GM21360 (cell line): ENCODE results near the gene PHOX2A.
"Not testable (repeated sequence)": the region's sequence is repeated elsewhere in the genome, so short reads cannot be mapped to it uniquely, and the experiment has no call there.

ENCODE experiments used
- ATAC-seq: cut with Tn5 transposase; IDR thresholded peaks from one replicate; pipeline ENCODE4 v1.9.1; 2021; ENCODE audit warnings: mild to moderate bottlenecking, moderate library complexity; ENCODE audit not compliant: unreplicated experiment

PHOX2A gene

GRCh38 chr11:72223615-72224563 is 20.1 kb downstream of the PHOX2A start:
- ATAC-seq, result peak; percentile 42

DNA sequence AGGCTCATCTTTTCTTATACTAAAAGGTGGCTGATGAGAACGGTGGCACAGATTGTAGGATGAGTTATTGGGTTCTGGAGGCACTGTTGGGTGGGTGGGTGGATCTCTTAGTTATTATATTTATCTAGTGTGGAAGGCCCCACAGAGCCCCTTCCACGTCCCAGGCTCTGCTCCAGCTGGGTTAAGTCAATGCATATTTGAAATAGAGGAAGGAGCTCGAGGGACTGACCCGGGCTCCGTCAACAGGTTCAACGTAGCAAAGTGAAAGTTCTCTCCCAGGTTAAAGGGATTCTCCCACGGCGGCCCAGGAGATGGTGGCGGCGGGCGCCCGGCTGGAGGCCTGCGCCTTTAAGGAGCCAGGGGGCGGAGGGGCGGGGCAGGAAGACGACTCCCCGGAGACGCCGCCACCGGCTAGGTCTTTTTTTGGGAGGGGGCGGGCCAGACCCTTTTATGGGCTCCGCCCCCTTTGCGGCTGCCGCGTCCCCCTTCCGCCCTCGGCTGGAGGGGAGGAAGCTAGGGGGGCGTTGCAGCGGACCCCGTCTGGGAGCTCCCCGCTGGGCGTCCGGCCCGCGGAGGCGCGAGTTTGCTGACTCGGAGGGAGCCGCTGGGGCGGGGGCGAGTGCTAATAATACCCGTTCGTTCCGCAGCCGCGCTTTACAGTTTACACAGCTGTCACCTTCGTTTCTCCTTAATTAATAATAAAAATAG is 20.9 kb downstream of the PHOX2A start:
- ATAC-seq, result peak; percentile 64

GRCh38 chr11:72222106-72222891 is 21.7 kb downstream of the PHOX2A start:
- no peak for ATAC-seq

GRCh38 chr11:72221386-72222075 is 22.4 kb downstream of the PHOX2A start:
- no peak for ATAC-seq

DNA sequence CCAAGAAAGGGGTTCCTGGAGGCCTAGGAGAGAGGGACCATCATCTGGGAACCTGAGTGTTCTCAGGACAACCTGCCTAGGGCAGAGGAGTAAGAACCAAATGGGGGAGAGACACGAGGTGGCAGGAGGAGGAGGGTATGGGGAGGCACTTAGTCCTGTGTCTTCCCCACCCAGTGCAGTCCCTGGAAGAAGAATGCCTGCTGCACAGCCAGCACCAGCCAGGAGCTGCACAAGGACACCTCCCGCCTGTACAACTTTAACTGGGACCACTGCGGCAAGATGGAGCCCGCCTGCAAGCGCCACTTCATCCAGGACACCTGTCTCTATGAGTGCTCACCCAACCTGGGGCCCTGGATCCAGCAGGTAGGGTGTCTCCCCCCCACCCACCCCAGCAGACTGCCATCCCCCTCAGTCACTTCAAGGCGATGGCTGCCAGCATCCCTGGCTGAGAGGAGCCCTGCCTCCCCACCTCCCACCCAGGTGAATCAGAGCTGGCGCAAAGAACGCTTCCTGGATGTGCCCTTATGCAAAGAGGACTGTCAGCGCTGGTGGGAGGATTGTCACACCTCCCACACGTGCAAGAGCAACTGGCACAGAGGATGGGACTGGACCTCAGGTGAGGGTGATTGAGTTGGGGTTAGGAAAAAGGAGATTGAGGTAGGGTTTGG is 23.1 kb downstream of the PHOX2A start:
- no peak for ATAC-seq

DNA sequence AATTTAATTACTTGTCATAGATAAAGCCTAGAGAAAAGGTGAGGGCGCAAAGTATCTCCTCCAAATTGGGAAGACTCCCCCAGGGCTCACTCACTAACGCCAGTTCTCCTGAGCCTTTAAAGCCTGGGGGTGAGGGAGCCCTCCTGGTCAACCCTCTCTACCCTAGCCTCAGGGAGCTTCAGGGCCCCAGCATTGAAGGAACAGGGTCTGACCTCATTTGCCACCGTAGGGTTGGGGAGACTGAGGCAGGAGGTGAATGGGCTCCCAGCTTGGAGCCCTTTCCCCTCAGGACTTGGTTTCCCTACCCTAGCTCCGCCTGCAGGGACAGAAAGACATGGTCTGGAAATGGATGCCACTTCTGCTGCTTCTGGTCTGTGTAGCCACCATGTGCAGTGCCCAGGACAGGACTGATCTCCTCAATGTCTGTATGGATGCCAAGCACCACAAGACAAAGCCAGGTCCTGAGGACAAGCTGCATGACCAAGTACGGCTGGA is 25.7 kb downstream of the PHOX2A start:
- ATAC-seq, result no peak

GRCh38 chr11:72217841-72218240 is 26.1 kb downstream of the PHOX2A start:
- ATAC-seq, result no peak

DNA sequence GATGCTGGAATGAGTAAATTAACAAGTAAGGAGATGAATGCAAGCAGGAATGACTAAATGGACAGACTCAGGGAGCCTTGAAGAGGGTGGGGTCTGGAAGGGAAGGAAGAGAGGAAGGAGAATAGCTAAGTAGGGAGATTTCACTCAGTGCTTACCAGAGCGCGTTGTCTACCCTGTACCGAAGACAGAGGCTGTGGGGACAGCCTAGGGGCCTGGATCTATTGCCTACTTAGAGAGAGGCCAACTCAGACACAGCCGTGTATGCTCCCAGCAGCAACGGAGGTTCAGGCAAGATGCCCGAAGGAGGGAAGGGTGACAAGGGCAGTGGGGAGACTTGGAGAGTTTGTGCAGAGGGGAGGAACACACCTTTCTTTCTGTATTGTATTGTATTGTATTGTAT is 27.3 kb downstream of the PHOX2A start, which contains the start of gene FOLR2:
Gene FOLR2, plus strand, starts transcription at position 157 of the 400 bp plus-strand sequence. CDS start 1,791 bp downstream, outside the sequence.
- no peak for ATAC-seq

DNA sequence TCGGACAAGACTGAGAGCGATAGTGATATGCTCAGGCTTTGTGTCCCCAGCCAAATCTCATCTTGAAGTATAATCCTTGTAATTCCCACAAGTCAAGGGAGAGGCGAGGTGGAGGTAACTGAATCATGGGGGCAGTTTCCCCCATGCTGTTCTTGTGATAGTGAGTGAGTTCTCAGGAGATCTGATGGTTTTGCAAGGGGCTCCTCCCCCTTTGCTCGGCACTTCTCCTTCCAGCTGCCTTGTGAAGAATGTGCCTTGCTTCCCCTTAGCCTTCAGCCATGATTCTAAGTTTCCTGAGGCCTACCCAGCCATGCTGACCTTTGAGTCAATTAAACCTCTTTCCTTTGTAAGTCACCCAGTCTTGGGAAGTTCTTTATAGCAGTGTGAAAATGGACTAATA is 34.9 kb downstream of the PHOX2A start:
- no peak for ATAC-seq

DNA sequence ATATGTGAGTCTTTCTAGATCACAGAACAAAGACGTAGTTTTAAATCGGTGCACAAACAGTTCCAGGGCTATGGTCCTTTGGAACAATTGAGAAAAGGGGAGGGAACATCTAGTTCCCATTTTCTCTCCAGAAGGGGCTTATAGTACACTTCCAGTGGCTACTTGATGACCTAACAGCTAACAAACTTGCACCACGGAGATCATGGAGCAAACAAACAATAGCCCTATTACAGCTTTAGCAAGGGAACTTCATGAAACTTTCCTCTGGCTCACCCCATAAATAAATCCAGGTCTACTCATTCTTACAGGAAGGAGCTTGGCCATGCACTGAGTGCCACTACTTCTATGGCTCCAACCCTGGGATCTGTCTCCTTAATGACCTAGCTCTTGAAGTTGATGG is 35.7 kb downstream of the PHOX2A start:
- ATAC-seq, result no peak

DNA sequence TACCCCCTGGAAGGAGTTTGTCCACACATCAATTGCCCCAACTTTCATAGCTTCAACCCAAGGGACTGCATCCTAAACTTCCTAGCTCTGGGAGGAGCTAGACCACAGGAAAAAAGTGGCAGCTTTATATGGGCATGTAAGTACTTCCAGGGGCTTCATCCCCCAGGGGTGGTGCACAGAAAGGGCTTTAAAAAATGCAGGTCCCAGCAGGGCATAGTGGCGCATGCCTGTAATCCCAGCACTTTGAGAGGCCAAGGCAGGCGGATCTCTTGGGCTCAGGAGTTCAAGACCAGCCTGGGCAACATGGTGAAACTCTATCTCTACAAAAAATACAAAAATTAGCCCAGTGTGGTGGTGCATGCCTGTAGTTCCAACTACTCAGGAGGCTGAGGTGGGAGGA is 37.2 kb downstream of the PHOX2A start:
- ATAC-seq, result not testable (repeated sequence)

GRCh38 chr11:72204886-72205285 is 39.1 kb downstream of the PHOX2A start:
- ATAC-seq, result no peak

- no peak for ATAC-seq
Observed at GRCh38 chr11:72203163-72203562, 40.8 kb downstream of the PHOX2A start.

- ATAC-seq, result no peak
Observed at GRCh38 chr11:72202571-72202970, 41.4 kb downstream of the PHOX2A start.

DNA sequence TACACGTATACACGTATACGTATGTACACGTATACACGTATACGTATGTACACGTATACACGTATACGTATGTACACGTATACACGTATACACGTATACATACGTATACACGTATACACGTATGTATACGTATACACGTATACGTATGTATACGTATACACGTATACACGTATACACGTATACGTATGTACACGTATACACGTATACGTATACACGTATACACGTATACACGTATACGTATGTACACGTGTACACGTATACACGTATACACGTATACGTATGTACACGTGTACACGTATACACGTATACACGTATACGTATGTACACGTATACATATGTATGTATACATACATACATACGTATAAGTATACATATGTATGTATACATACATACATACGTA is 42.5 kb downstream of the PHOX2A start:
- ATAC-seq, result not testable (repeated sequence)

GRCh38 chr11:72195518-72196270 is 48.3 kb downstream of the PHOX2A start:
- ATAC-seq, result no peak

DNA sequence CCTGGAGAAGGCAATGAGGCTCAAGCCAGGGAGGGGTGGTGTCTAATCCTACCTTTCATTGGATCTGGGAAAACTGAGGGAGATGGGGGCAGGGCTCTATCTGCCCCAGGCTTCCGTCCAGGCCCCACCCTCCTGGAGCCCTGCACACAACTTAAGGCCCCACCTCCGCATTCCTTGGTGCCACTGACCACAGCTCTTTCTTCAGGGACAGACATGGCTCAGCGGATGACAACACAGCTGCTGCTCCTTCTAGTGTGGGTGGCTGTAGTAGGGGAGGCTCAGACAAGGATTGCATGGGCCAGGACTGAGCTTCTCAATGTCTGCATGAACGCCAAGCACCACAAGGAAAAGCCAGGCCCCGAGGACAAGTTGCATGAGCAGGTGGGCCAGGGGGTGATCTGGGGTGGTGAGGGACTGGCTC is 52.0 kb downstream of the PHOX2A start, which contains the start of gene FOLR1:
Gene FOLR1, plus strand, starts transcription at position 180 of the 421 bp plus-strand sequence. Its CDS starts 34 bp downstream, at position 214.
- no peak for ATAC-seq

- no peak for ATAC-seq
Observed at GRCh38 chr11:72190631-72191071, 53.3 kb downstream of the PHOX2A start.
